Sigmoid colon (tissue), 3 donors: ENCODE data around the gene KEAP1.

Experiments used
- CTCF ChIP-seq, 4 experiments: fragments of 450-650 bp in 3 of 4; fragments of 200-600 bp in 1 of 4; IDR thresholded peaks; one replicate each; pipeline ENCODE4 v1.5.1; 2016 to 2019; ENCODE audit warnings: antibody characterized with exemption in 4 of 4, mild to moderate bottlenecking in 3 of 4, moderate library complexity in 2 of 4
- POLR2A ChIP-seq, 2 donors: fragments of 450-650 bp; IDR thresholded peaks; one replicate each; pipeline ENCODE4 v1.6.1; 2016; ENCODE audit warnings: antibody characterized with exemption in 2 of 2, mild to moderate bottlenecking in 2 of 2, moderate library complexity in 2 of 2

- no peak for TF ChIP-seq CTCF (IDR thresholded peaks at IDR 0.05)
- TF ChIP-seq POLR2A (IDR thresholded peaks at IDR 0.05) = no peak
Measured at GRCh38 chr19:10518444-10519361, 15.5 kb upstream of the KEAP1 start.
